SK-N-SH treated with all-trans-retinoic acid at 6 μM for 48 hours (cell line): ENCODE data around the gene DLG2.

Experiments used
- ATAC-seq: fragments of 200-7000 bp; cut with Tn5 transposase; 3 replicates; pipeline ENCODE4 v1.9.1; 2020; ENCODE audit warnings: mild to moderate bottlenecking, moderate library complexity
- ARNTL ChIP-seq: fragments of 450-650 bp; formaldehyde crosslinking; IDR thresholded peaks from 2 replicates; pipeline ENCODE4 v1.5.0; 2020; ENCODE audit warnings: low read depth, mild to moderate bottlenecking, moderate library complexity, borderline replicate concordance
- BACH2 ChIP-seq: fragments of 250-450 bp; sonication (Bioruptor Pico); IDR thresholded peaks from 2 replicates; pipeline ENCODE4 v1.9.0; 2021; ENCODE audit warnings: mild to moderate bottlenecking, borderline replicate concordance
- CREB5 ChIP-seq: fragments of 250-450 bp; sonication (Bioruptor Pico); IDR thresholded peaks from 2 replicates; pipeline ENCODE4 v1.5.1; 2020; ENCODE audit warnings: low read depth, mild to moderate bottlenecking, moderate library complexity
- CSDC2 ChIP-seq: fragments of 250-450 bp; sonication (Bioruptor Pico); IDR thresholded peaks from 2 replicates; pipeline ENCODE4 v1.5.0; 2020; ENCODE audit warnings: mild to moderate bottlenecking, moderate library complexity
- CSRNP3 ChIP-seq: fragments of 250-450 bp; sonication (Bioruptor Pico); IDR thresholded peaks from 2 replicates; pipeline ENCODE4 v1.5.1; 2021; ENCODE audit warnings: mild to moderate bottlenecking, moderate library complexity
- ESRRG ChIP-seq: fragments of 250-450 bp; sonication (Bioruptor Pico); IDR thresholded peaks from 2 replicates; pipeline ENCODE4 v1.6.1; 2021; ENCODE audit warnings: mild to moderate bottlenecking
- GLIS3 ChIP-seq: fragments of 250-450 bp; sonication (Bioruptor Pico); IDR thresholded peaks from 2 replicates; pipeline ENCODE4 v1.5.0; 2020; ENCODE audit warnings: mild to moderate bottlenecking, moderate library complexity
- ISL1 ChIP-seq: fragments of 250-450 bp; sonication (Bioruptor Pico); IDR thresholded peaks from 2 replicates; pipeline ENCODE4 v2.1.2; 2022; ENCODE audit warnings: mild to moderate bottlenecking, moderate library complexity
- OSR1 ChIP-seq: fragments of 250-450 bp; sonication (Bioruptor Pico); IDR thresholded peaks from 2 replicates; pipeline ENCODE4 v1.8.0; 2022; ENCODE audit warnings: moderate library complexity, mild to moderate bottlenecking, inconsistent platforms
- PATZ1 ChIP-seq: fragments of 250-450 bp; sonication (Bioruptor Pico); IDR thresholded peaks from 2 replicates; pipeline ENCODE4 v1.8.0; 2020; ENCODE audit warnings: mild to moderate bottlenecking, moderate library complexity, borderline replicate concordance
- POU6F1 ChIP-seq: fragments of 250-450 bp; sonication (Bioruptor Pico); IDR thresholded peaks from 2 replicates; pipeline ENCODE4 v1.8.0; 2021; ENCODE audit warnings: low read depth, mild to moderate bottlenecking, moderate library complexity, borderline replicate concordance
- PPARA ChIP-seq: fragments of 250-450 bp; sonication (Bioruptor Pico); IDR thresholded peaks from 2 replicates; pipeline ENCODE4 v1.5.0; 2020; ENCODE audit warnings: mild to moderate bottlenecking, borderline replicate concordance
- RARB ChIP-seq: fragments of 250-450 bp; sonication (Bioruptor Pico); IDR thresholded peaks from 2 replicates; pipeline ENCODE4 v1.8.0; 2021; ENCODE audit warnings: mild to moderate bottlenecking, moderate library complexity
- SNAI2 ChIP-seq: fragments of 250-450 bp; sonication (Bioruptor Pico); IDR thresholded peaks from 2 replicates; pipeline ENCODE4 v1.5.0; 2020; ENCODE audit warnings: mild to moderate bottlenecking, moderate library complexity
- TCF4 ChIP-seq: fragments of 250-450 bp; sonication (Bioruptor Pico); IDR thresholded peaks from 2 replicates; pipeline ENCODE4 v1.8.0; 2021; ENCODE audit warnings: mild to moderate bottlenecking, moderate library complexity, borderline replicate concordance
- TOX ChIP-seq: fragments of 250-450 bp; sonication (Bioruptor Pico); IDR thresholded peaks from 2 replicates; pipeline ENCODE4 v1.8.0; 2021; ENCODE audit warnings: mild to moderate bottlenecking, moderate library complexity, borderline replicate concordance
- TSHZ2 ChIP-seq: fragments of 250-450 bp; sonication (Bioruptor Pico); IDR thresholded peaks from 2 replicates; pipeline ENCODE4 v1.5.0; 2020; ENCODE audit warnings: mild to moderate bottlenecking, moderate library complexity
- ZC3H10 ChIP-seq: fragments of 250-450 bp; sonication (Bioruptor Pico); IDR thresholded peaks from 2 replicates; pipeline ENCODE4 v1.5.1; 2021; ENCODE audit warnings: mild to moderate bottlenecking, moderate library complexity
- ZFP3 ChIP-seq: fragments of 250-450 bp; sonication (Bioruptor Pico); IDR thresholded peaks from 2 replicates; pipeline ENCODE4 v1.5.0; 2020; ENCODE audit warnings: mild to moderate bottlenecking, moderate library complexity
- ZFP30 ChIP-seq: fragments of 450-650 bp; formaldehyde crosslinking; IDR thresholded peaks from 2 replicates; pipeline ENCODE4 v1.5.0; 2022; ENCODE audit warnings: mild to moderate bottlenecking, moderate library complexity
- ZNF565 ChIP-seq: fragments of 450-650 bp; formaldehyde crosslinking; conservative IDR thresholded peaks from 2 replicates; pipeline ENCODE4 v1.5.0; 2020; ENCODE audit warnings: low read depth, mild to moderate bottlenecking, moderate library complexity
- ZNF70 ChIP-seq: fragments of 450-650 bp; formaldehyde crosslinking; IDR thresholded peaks from 2 replicates; pipeline ENCODE4 v1.5.0; 2020; ENCODE audit warnings: mild to moderate bottlenecking, moderate library complexity
- ZNF8 ChIP-seq: fragments of 450-650 bp; formaldehyde crosslinking; IDR thresholded peaks from 2 replicates; pipeline ENCODE4 v1.5.0; 2020; ENCODE audit warnings: mild to moderate bottlenecking, moderate library complexity

DLG2 gene

DNA sequence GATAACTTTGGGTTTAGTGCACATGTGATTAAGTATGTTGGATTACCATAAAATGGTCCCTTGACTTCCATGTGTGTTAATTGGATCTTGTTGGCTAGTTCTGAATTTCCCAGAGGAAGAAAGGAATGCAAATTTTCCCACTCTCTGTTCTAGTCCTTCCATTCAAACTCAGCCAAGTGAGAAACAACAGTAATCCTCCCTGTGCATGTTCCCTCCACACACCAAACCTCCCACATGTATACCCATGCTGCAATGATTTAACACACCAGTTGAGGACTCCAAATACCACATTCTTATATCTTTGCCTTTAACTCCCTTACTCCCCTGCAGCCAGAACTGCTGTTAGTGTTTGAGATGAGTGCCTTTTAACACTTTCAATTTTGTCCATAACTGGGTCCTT lies 1158.9 kb downstream of the DLG2 start:
- TF ChIP-seq TSHZ2 (CRISPR knock-in tag) (no peak), ZNF70 (CRISPR knock-in tag) (no peak), OSR1 (CRISPR knock-in tag) (no peak), CREB5 (no peak), ARNTL (CRISPR knock-in tag) (no peak), BACH2 (CRISPR knock-in tag) (no peak), ESRRG (CRISPR knock-in tag) (no peak), PATZ1 (no peak), ZFP30 (CRISPR knock-in tag) (no peak), ISL1 (CRISPR knock-in tag) (no peak), TOX (CRISPR knock-in tag) (no peak), SNAI2 (CRISPR knock-in tag) (no peak), PPARA (CRISPR knock-in tag) (no peak), ZC3H10 (CRISPR knock-in tag) (no peak)
- ATAC-seq: no peak

DNA sequence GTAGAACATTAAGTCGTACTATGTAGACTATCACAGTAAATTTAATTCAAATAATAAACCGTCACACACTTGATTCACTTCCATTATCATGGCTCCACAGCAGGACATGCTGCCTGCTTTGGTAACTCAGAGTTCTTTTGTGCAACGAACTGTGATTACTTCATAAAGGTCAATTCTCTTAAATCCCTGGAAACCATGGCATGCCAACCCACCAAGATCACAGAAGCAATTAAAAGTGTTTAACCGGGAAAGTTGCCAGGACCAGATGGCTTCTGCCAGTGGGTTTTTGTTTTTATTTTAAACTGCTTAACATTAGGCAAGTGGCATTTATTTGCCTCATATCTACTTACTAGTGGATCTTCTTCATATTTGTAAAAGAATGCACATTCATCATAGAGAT lies 1162.1 kb downstream of the DLG2 start:
- TF ChIP-seq GLIS3 (CRISPR knock-in tag) (peak; percentile 42; the same call in 1 of the 2 replicates), POU6F1 (CRISPR knock-in tag) (no peak; the same call in 1 of the 2 replicates), ZC3H10 (CRISPR knock-in tag) (peak; percentile 27; the same call in 1 of the 2 replicates), ARNTL (CRISPR knock-in tag) (no peak), ZNF8 (CRISPR knock-in tag) (no peak), CSRNP3 (no peak), ZFP30 (CRISPR knock-in tag) (no peak), TOX (CRISPR knock-in tag) (no peak), ESRRG (CRISPR knock-in tag) (no peak), SNAI2 (CRISPR knock-in tag) (0 out of 2 replicates have a peak, but pooled peaks have one; percentile 37), ZNF70 (CRISPR knock-in tag) (no peak), TSHZ2 (CRISPR knock-in tag) (0 out of 2 replicates have a peak, but pooled peaks have one; percentile 27), BACH2 (CRISPR knock-in tag) (no peak), TCF4 (CRISPR knock-in tag) (no peak), PPARA (CRISPR knock-in tag) (no peak), RARB (CRISPR knock-in tag) (no peak), ZFP3 (CRISPR knock-in tag) (0 out of 2 replicates have a peak, but pooled peaks have one; percentile 44), CREB5 (no peak), ISL1 (CRISPR knock-in tag) (peak; percentile 93), ZNF565 (CRISPR knock-in tag) (no peak), CSDC2 (0 out of 2 replicates have a peak, but pooled peaks have one; percentile 57), OSR1 (CRISPR knock-in tag) (no peak), PATZ1 (no peak)
- peak; percentile 79 for ATAC-seq
